Activated CD8-positive, alpha-beta memory T cell treated with anti-CD3 and anti-CD28 coated beads, Interleukin-2, amount 50 U/mL, for 48 hours (primary cell): ENCODE data around the gene HDAC11.

Experiments used
- DNase-seq: peaks from one replicate; pipeline ENCODE4 v3.0.0-alpha.2; 2020

The HDAC11 gene

DNA sequence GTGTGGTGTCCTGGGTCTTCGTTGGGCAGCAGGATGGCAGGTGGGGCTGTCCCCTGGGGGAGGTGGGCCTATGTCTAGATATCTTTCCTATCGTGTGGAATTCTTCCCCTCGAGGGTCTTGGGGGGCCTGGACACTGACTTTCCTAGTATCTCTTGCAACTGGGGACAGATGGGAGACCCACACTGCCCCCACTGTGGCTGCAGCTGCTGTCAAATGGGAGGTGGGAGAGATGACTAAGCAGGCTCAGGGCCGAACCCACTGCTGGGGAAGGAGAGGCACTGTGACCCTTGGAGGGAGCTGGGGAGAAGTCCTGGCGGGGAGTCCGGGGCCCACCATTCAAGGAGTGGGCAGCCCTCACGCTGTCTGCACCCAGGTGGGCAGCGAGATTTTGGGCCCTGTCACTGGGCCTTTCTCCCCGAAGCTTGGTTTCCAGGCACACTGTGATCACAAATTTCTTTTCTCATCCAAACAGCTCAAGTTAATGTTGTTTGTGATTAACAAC, 65.9 kb downstream of the HDAC11 start:
- no peak for DNase-seq

- no peak for DNase-seq
Observed at GRCh38 chr3:13546667-13547171, 66.6 kb downstream of the HDAC11 start.

GRCh38 chr3:13547591-13548371, 67.7 kb downstream of the HDAC11 start:
- no peak for DNase-seq

DNA sequence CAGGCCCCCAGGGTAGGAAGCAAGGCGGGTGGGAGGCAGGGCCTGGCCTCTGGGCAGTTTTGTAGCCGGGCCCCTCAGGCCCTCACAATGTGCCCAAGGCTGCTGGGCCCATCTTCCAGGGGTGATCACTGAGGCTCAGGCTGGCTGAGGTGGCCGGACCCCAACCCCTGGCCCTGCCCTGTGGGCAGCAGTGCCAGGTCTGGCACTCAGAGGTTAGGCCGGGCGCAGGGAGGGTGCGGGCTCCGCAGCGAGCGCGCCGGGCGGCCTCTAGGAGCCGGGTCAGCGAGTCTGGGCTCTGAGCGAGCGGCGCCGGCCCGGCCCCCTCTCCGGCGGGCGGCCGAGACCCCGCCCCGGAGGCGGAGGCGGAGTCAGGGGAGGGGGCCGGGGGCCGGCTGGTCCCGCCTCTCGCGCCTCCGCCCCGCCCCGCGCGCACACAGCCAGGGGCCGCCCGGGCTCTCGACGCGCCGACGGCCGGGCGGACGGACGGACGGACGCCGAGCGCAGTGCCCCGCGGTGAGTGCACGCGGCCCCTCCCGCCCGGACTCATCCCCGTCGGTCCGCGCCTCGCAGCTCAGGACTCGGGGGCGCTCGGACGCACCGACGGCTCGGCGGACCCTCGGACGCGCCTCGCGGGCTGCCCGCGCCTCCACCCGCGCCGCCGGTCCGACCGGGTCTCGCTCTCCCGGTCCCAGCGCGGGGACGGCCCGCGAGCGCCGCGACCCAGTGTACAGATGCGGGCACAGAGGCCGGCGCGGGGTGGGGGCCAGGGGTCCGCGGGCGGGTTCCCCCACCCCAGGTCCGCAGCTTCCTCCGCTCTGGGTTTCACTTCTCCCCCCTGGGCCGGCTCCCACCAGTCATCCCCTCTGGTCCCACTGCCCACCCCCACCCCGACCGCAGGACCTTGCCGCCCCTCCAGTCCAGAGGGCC, 68.9 kb downstream of the HDAC11 start, which contains the start of gene FBLN2:
Gene FBLN2 (plus strand): TSS at position 430 of the 927 bp plus-strand sequence. CDS start 21,231 bp downstream, outside the sequence.
- no peak for DNase-seq

DNA sequence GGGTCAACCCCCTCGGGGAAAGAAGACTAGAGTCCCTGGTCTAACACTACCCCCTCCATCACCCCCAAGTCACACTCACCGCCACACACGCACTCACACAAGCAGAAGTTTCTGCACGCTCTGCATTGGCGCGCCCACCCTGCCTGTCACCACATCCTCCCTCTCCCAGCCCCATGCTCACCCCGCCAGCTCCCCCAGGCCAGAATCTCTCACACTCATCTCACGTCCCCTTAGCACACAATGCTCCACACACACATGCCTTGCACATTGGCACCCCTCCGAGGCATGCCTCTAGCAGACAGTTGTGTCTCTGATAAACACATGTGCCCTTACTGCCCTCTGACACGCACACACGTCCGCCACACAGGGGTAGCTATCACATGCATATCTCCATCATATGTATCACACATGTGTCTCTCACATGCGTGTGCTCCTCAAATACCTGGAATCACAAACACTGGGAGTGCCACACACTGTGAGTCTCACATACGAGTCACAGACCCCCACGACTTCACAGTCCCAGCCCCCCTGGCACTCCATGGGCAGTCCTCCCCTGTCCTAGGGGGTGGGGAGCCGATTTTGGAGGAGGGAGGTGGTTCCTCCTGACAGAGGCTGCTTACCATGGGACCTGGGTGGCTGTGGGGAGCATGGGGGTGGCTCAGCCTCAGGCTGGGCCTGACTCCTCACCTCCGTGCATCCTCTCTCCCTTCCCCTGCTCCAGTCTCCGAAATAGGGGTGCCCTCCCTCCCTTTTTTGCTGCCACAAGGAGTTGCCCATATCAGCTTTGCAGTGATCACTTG, 69.7 kb downstream of the HDAC11 start:
- DNase-seq: no peak

DNA sequence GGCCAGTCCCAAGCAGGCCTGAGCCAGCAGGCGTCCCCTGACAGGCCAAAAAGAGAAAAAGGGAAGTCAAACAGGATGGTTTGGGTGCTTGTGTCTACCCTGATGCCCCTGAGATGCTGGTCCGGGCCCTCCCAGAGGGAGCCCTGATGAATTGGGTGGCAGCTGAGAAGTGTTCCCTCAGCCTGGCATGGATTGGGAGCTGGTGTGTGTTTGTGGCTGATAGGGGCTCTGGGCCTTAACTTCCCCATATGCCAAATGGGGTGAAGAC, 70.3 kb downstream of the HDAC11 start:
- no peak for DNase-seq

- no peak for DNase-seq
Observed at GRCh38 chr3:13550791-13551360, 70.8 kb downstream of the HDAC11 start.

DNA sequence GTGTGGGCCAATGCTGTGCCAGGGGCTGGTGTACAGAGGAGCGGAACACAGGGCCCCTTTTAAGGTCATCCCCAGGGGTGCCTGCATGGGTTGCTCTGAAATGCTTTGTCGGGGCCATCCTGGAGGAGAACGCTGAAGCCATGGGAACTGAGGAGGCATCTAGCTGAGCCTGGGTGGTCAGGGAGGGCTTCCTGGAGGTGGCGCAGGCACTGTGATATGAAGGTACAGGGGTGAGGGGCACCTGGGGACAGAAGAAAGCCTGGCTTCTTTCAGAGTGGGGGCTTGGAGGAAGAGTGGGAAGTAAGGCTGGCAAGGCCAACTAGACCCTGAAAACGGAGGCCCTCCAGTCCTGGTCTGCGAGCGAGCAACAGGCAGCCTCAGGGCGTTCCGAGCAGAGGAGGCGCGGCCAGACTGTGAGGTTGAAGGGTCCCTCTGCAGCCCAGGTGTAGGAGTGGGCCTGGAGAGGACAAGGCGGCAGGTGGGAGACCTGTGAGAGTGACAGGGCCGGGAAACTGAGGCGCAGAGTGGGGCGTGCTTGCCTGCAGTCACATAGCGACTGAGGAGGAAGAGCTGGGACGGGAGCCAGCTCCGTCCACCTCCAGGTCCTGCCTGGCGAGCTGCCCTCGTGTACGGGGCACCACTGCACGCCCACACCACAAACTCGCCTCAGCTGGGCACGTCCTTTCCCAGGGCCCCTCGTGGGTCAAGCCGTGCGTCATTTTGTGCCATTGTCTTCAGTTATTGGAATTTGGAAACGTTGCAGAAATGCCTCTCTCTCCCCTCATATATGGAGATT, 72.9 kb downstream of the HDAC11 start:
- no peak for DNase-seq

DNA sequence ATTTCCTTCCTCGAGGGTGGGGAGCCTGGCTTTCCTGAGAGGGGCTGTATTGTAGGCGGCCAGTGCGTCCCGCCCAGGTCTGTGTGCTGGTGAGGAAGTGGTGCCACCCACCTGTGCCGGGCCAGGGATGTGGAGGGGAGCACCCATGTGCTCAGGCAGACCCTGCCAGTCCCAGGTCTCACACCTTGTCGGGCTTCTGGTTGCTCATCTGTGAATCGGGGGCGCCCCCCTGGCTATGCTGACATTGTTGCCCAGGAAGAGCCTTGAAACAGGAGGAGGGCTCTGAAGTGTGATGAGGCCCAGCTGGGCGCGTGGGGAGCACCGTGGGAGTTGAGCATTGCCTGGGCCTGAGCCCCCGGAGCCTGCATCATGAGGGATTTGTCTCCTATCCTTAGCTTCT, 73.6 kb downstream of the HDAC11 start:
- no peak for DNase-seq

GRCh38 chr3:13555753-13556152, 75.6 kb downstream of the HDAC11 start:
- DNase-seq: no peak
